ENCODE measurements around the gene HMOX2.

DNA sequence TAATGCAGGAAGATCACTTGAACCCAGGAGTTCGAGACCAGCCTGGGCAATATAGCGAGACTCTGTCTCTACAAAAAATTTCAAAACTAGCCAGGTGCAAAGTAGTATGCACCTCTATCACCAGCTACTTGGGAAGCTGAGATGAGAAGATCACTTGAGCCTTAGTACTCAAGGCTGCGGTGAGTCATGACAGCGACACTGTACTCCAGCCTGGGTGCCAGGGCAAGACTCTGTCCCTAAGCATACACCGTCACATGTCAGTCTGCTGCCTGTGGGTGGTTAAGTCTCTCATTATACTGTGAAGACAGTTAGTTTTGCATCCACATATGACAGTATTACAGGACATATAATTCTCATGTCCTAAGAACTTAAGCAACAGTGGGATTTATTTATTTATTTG, 23.5 kb upstream of the HMOX2 start:
- TF ChIP-seq, protein P1, sequence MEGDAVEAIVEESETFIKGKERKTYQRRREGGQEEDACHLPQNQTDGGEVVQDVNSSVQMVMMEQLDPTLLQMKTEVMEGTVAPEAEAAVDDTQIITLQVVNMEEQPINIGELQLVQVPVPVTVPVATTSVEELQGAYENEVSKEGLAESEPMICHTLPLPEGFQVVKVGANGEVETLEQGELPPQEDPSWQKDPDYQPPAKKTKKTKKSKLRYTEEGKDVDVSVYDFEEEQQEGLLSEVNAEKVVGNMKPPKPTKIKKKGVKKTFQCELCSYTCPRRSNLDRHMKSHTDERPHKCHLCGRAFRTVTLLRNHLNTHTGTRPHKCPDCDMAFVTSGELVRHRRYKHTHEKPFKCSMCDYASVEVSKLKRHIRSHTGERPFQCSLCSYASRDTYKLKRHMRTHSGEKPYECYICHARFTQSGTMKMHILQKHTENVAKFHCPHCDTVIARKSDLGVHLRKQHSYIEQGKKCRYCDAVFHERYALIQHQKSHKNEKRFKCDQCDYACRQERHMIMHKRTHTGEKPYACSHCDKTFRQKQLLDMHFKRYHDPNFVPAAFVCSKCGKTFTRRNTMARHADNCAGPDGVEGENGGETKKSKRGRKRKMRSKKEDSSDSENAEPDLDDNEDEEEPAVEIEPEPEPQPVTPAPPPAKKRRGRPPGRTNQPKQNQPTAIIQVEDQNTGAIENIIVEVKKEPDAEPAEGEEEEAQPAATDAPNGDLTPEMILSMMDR (IDR thresholded peaks at IDR 0.05 in 2 of 3, conservative IDR thresholded peaks at IDR 0.05 in 1 of 3; ENCODE audit: borderline replicate concordance in 1 of 3, insufficient read depth in 1 of 3, low read depth in 2 of 3, low read length in 2 of 3): no peak
- TF ChIP-seq POLR2A (IDR thresholded peaks at IDR 0.05; ENCODE audit: borderline replicate concordance, extremely low read depth, insufficient read depth, insufficient read length): no peak
- no peak for TF ChIP-seq SP1 (IDR thresholded peaks at IDR 0.05; ENCODE audit: low read depth)

All from HCT116 (cell line).